ENCODE data around the gene TES.

Gene TES

DNA sequence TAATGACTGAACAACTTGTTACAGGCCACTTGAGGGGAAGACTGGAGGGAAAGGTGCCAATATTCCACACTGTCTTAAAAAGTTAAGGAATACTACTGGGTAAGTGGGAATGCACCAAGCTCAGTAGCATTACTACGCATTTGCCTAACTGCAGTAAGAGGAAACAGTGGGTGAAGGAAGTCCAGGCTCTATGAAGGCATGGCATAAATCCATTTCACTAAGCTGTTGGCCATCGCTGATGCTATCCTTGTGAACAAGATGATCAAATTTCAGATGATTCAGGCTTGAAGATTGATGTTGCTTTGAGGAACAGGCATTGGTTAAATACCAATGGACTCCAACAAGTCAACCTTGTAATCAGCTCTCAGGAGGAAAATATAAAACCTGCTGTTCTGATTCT, 44.2 kb upstream of the TES start:
- H3K4me3 ChIP-seq (ENCODE audit: low read length) = no peak overlapping the region
- DNase-seq (ENCODE audit: low read depth) = peak; percentile 29
- TF ChIP-seq, protein P1, sequence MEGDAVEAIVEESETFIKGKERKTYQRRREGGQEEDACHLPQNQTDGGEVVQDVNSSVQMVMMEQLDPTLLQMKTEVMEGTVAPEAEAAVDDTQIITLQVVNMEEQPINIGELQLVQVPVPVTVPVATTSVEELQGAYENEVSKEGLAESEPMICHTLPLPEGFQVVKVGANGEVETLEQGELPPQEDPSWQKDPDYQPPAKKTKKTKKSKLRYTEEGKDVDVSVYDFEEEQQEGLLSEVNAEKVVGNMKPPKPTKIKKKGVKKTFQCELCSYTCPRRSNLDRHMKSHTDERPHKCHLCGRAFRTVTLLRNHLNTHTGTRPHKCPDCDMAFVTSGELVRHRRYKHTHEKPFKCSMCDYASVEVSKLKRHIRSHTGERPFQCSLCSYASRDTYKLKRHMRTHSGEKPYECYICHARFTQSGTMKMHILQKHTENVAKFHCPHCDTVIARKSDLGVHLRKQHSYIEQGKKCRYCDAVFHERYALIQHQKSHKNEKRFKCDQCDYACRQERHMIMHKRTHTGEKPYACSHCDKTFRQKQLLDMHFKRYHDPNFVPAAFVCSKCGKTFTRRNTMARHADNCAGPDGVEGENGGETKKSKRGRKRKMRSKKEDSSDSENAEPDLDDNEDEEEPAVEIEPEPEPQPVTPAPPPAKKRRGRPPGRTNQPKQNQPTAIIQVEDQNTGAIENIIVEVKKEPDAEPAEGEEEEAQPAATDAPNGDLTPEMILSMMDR (IDR thresholded peaks at IDR 0.05; ENCODE audit: insufficient read depth, low read depth, low read length, missing control alignments) = no peak

DNA sequence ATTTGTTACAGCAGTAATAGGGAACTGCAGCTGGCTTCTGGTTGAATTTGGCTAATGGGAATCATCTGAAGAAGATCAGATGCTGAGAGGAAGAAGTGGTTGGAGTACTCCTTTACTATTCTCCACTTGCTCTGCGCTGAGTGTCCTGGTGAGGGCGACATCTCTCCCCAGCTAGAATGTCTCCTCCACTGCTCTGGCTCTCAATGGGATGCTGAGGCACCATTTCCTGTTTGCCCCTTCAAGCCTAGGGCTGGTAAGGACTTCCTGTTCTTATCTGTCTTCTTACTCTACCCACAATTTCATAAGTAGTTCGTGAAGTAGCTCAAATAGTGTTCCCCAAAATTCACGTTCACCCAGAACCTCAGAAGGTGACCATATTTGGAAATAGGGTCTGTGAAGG, 43.2 kb upstream of the TES start:
- DNase-seq (ENCODE audit: low read depth) = no peak
- no peak overlapping the region for H3K4me3 ChIP-seq (ENCODE audit: low read length)
- TF ChIP-seq, protein P1 (IDR thresholded peaks at IDR 0.05; ENCODE audit: insufficient read depth, low read depth, low read length, missing control alignments) = no peak

DNA sequence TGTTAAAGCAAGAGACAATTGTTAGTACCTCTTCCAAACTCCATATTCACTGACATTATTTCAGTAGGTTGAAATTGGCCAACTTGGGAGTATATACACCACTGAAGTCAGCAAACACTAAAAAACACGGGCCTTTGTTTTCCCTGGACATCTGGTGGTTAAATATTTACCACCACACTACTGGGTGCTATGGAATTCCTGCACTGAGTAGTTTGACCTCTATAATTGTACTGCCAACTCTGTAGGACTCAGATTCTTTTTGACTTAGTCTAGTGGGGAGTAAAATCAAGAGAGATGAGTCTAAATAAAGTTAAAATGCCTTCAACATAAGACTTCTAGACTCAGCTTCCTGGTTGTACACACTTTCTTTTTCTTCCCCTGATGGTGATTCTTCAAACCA, 41.3 kb upstream of the TES start:
- TF ChIP-seq, protein P1 (IDR thresholded peaks at IDR 0.05; ENCODE audit: insufficient read depth, low read depth, low read length, missing control alignments) = no peak
- no peak overlapping the region for H3K4me3 ChIP-seq (ENCODE audit: low read length)
- no peak for DNase-seq (ENCODE audit: low read depth)

DNA sequence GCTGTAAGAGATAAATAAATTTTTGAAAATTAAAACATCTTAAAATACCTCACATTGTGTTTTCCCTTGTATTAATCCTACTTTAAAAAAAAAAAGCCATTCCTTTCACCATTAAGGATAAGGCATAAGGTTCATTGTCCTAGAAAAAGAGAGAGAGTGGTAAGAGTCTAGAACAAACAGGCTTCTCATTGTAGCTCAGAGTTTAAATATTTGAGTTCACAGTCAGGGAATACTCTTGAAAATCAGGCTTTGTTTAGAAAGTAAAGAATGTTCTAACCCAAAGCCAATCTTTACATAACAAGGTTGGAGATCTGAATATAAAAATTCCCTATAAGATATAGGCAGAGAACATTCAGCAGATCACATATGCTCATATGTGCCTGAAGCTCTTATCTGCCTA, 40.2 kb upstream of the TES start:
- no peak overlapping the region for H3K4me3 ChIP-seq (ENCODE audit: low read length)
- DNase-seq (ENCODE audit: low read depth) = no peak
- TF ChIP-seq, protein P1 (IDR thresholded peaks at IDR 0.05; ENCODE audit: insufficient read depth, low read depth, low read length, missing control alignments) = no peak

DNA sequence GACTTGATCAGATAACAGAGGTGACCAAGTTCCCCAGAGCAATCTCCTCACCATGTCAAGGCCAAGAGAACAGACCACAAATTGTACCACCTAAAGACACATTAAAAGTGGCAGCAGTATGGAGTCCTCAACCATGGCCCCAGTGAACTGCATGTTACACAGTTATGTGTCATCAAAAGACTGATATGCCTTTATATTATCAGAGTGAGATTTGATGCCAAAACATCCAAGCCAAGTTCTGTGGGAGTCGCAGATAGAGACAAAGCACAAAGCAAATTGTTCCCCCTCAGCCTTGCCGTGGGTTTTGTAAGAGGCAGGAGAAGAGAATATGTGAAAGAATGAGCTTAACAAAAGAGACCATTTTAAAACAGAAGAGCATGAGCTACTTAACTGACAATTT, 39.2 kb upstream of the TES start:
- DNase-seq (ENCODE audit: low read depth) = no peak
- TF ChIP-seq, protein P1 (IDR thresholded peaks at IDR 0.05; ENCODE audit: insufficient read depth, low read depth, low read length, missing control alignments) = no peak
- H3K4me3 ChIP-seq (ENCODE audit: low read length) = no peak overlapping the region

DNA sequence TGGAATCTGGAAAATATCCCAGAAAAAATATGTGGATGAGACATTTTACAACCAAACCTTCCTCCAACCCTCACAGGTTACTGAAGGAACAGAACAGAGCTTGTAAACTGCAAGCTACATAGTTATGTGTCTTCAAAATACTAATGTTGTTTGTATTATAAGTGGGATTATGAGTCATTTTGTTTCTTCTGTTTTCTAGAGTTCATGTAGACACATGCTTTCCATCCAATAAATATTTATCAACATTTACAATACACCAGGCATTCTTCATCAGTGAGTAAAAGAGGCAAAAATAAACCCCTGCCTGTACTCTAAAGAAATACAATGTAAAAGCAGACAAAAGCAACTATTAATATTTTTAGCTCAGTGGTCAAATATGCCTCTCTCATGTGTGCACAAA, 38.0 kb upstream of the TES start:
- TF ChIP-seq, protein P1 (IDR thresholded peaks at IDR 0.05; ENCODE audit: insufficient read depth, low read depth, low read length, missing control alignments) = no peak
- H3K4me3 ChIP-seq (ENCODE audit: low read length) = no peak overlapping the region
- DNase-seq (ENCODE audit: low read depth) = peak; percentile 39
